Middle frontal gyrus (tissue), 1 donor: ENCODE measurements around the gene GBF1.

Source experiments
- DNase-seq: peaks from one replicate; pipeline ENCODE4 v3.0.0-alpha.2; 2015; ENCODE audit warnings: low spot score; ENCODE audit errors: extremely low spot score

GBF1 gene

GRCh38 chr10:102420714-102421506 is 175.6 kb downstream of the GBF1 start, which contains the start of gene FBXL15:
FBXL15 (plus strand) TSS chr10:102420836; CDS start chr10:102421130, 294 bp downstream.
- peak; percentile 89 for DNase-seq

- DNase-seq: no peak
Measured at GRCh38 chr10:102421507-102421756, 176.1 kb downstream of the GBF1 start.

GRCh38 chr10:102421757-102422512 is 176.6 kb downstream of the GBF1 start:
- DNase-seq: no peak

- DNase-seq: no peak
Measured at GRCh38 chr10:102422545-102423129, 177.3 kb downstream of the GBF1 start.

GRCh38 chr10:102423372-102423968 is 178.1 kb downstream of the GBF1 start:
- no peak for DNase-seq

GRCh38 chr10:102424145-102424544 is 178.8 kb downstream of the GBF1 start:
- DNase-seq: no peak

GRCh38 chr10:102424916-102425315 is 179.6 kb downstream of the GBF1 start:
- DNase-seq: no peak

GRCh38 chr10:102425444-102425843 is 180.1 kb downstream of the GBF1 start:
- no peak for DNase-seq

- no peak for DNase-seq
Measured at GRCh38 chr10:102426803-102427287, 181.5 kb downstream of the GBF1 start.

- no peak for DNase-seq
Measured at GRCh38 chr10:102429468-102429867, 184.1 kb downstream of the GBF1 start.

- DNase-seq: no peak
Measured at GRCh38 chr10:102431452-102432124, 186.3 kb downstream of the GBF1 start.
